SKM-1 treated with dmso at 0.1 percent for 144 hours (cell line): ENCODE results near the gene PAIP2B.
"Not testable (repeated sequence)": the region's sequence is repeated elsewhere in the genome, so short reads cannot be mapped to it uniquely, and the experiment has no call there.

Source experiments
- DNase-seq: peaks from one replicate; lab custom pipeline; 2025; ENCODE audit not compliant: unreplicated experiment; lab: John Stamatoyannopoulos, UW

The PAIP2B gene

GRCh38 chr2:71220743-71221142 lies 6.2 kb downstream of the PAIP2B start:
- no peak for DNase-seq

GRCh38 chr2:71216501-71216900 lies 10.4 kb downstream of the PAIP2B start:
- no peak for DNase-seq

- DNase-seq: no peak
Measured at GRCh38 chr2:71215447-71215846, 11.5 kb downstream of the PAIP2B start.

GRCh38 chr2:71212336-71212735 lies 14.6 kb downstream of the PAIP2B start:
- no peak for DNase-seq

DNA sequence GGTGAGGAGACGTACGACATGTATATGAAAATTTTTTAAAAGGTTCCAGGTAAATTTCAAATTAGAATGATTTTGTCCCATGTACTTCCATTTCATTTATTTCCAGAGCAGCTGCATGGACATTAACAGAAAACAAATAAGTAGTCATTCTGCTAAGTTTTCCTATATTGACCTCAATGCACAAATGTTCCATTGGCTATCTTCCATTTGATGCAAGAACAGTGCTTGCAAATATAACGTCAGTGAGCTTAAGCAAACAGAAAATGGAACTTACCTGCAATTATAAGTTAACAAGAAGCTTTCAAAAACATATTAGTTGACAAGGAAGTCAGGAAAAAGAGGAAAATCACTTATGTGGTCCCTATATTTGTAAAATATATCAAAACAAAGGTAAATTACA lies 16.6 kb downstream of the PAIP2B start:
- DNase-seq: no peak

DNA sequence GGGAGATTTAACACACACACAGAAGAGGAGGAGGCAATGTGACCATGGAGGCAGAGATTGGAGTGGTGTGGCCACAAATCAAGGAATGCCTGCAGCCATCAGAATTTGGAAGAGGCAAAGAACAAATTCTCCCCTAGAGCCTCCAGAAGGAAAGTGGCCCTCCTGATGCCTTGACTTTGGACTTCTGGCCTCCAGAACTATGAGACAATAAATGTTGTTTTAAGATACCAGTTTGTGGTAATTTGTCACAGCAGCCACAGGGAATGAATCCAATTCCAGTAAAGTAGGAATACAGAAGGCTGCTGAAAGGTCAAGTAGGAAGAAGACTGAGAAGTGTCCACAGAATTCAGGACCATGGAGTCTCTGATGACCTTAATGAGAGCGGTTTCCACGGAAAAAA lies 18.1 kb downstream of the PAIP2B start:
- DNase-seq: no peak

DNA sequence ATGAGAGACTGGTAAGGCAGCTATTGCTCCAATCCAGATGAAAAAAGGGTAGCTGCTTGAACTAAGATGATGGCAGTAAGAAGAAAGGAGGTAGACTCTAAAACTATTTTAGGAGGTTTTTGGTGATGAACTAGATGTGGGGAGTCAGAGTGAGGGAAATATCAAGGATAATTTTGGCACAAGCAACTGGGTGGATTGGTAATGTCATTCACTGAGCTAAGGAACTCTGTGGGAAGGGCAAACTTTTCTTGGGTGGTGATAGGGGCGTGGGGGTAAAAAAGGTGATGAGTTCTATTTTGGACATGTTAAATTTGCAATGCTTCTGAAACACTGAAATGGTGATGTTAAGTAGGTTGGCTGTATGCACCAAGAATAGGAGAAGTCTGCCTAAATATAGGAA lies 19.3 kb downstream of the PAIP2B start:
- DNase-seq: no peak

- DNase-seq: no peak
Measured at GRCh38 chr2:71206271-71206670, 20.6 kb downstream of the PAIP2B start.

GRCh38 chr2:71191570-71191943 lies 35.3 kb downstream of the PAIP2B start:
- DNase-seq: no peak

- DNase-seq: no peak
Measured at GRCh38 chr2:71190656-71191569, 36.0 kb downstream of the PAIP2B start.

DNA sequence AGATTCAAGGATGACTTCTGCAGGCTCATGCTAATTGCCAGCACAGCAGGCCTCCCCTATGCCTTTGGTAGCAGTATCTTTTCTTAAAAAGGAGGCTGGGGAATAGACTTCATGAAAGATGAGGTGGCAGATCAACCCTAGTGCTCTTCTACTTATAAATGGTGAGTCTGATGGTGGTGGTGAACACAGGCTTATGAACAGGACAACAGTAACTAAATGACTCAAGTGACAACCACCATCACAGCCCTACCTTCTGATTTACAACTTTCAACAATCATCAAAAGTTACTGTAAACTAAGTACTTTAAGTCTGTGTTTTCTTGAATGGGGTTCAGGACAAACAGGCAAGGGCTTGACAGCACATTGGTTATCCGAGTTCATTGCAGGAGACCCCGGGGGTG lies 39.3 kb downstream of the PAIP2B start:
- DNase-seq: no peak

- DNase-seq: no peak
Measured at GRCh38 chr2:71186973-71187372, 39.9 kb downstream of the PAIP2B start.

DNA sequence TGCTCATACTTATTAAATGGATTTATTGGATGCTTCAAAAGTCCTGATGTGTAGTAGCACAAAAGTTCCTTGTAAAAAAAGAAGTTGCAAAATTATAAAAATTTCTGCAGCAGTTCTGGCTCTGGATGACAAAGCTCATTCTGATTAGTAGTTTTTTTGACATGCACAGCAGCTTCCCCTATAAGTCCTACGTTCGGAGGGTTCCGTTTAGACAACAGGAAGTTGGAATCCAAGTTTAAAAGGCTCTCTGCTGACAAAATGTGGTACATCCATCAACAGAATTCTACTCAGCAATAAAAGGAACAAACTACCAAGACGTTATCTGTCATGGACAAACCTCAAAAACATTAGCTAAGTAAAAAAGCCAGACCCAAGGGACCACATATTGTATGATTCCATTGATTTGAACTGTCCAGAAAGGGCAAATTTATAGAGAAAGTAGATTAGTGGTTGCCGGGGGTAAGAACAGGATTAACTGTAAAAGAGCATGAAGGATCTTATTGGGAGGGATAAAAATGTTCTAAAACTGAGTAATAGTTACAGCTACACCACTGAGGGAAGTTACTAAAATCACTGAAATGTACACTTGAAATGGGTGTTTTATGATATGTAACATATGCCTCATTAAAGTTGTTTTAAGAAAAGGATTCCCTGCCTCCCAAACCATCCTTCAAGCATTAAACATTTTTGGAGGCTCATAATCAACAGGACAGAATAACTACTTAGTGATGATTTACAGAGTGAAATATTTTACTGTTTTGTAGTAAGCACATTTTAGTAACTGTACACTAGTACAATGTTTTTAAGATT lies 43.4 kb downstream of the PAIP2B start:
- DNase-seq: not testable (repeated sequence)

DNA sequence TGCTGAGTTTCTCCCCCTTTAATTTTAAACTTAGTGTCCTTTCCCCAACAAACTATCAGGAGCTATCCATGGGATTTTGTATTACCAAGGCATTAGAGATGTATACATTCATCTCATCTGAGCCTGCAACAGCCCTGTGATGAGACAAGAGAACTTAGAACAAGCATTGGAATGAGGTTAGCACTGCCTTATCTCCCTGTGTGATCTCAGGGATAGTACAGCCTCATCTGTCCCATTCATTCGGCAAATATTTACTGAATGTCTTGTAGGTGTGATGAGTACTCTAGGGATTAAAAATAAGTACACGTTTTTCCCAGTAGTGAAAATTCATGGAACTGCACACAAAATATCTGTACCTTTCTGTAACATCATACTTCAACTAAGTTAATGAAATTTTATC lies 45.6 kb downstream of the PAIP2B start:
- DNase-seq: no peak

GRCh38 chr2:71178836-71179235 lies 48.1 kb downstream of the PAIP2B start:
- not testable (repeated sequence) for DNase-seq

DNA sequence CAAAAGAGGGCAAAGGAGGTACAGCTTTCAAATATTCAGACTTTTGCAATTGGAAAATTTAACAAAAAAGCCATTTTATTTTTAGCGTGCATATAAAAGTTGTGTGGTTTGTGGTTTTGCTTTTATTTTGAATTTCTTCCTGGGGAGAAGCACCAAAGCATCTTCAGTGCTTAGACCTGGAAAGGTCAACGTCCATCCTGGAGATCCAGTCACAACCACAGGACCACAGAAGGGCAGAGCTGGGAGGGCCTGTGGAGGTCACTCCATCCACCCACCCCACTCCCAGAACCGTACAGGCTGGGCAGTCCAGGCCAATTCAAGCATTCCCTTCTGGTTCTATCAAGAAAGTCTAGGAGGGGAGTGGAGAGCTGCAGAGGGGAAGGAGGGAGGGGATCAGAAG lies 52.7 kb downstream of the PAIP2B start:
- DNase-seq: no peak

DNA sequence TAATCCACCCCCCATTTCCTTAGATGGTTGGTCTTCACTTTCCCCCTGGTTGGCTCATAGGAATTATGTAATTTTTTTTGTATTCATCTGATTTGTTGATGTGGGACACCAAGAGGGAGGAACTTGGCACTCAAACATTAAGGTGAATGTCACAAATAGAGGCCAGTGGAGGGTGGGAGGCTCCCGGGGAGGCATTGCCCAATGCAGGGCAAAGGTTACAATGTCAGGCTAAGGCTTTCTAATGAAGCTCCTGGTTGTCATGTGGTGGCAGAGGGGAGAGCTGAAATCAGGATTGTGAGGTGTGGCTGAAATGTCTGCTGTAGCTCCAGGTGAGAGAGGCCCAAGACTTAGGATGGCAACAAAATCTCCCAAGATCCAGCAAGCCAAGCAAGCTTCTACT lies 53.8 kb downstream of the PAIP2B start:
- no peak for DNase-seq

DNA sequence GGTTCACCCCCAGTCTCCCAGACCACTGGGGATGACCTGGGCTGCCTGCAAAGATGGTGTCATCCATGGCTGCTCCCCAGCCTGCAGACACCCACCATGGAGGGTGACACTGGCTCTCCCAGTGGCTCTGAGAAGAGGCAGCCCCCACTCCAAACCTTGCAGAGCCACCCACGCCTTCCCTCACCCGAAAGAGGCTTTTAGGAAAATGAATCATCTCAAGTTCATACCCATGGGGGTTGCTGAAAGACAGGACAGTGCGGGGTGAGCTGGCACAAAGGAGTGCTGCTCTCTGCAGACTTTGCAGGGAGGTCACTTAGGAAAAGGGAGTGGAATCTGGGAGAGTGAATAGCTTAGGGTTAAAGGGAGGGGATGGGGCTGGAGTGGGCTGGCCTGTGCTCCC lies 60.1 kb downstream of the PAIP2B start:
- DNase-seq: no peak

- peak; percentile 34 for DNase-seq
Measured at GRCh38 chr2:71157124-71157793, 69.6 kb downstream of the PAIP2B start.

DNA sequence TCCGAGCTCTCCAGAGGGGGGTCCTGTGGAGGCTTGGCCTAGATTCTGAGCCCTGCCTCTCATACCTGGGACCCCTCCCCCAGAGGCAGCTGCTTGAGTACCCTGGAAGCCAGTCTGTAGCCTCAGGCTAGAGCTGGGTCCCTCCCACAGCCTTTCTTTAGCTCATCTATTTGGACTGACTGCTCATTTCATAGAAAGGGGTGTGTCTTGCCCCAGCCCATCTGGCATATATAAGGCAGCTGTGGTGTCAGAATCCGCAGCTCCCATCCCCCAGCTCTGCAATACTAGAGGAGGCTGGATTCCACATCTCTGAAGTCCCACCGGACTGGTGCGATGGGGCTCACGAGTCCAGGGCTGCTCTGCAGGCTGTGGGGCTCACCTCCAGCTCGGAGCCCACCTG lies 70.3 kb downstream of the PAIP2B start:
- DNase-seq: no peak

- DNase-seq: no peak
Measured at GRCh38 chr2:71155846-71156245, 71.1 kb downstream of the PAIP2B start.

DNA sequence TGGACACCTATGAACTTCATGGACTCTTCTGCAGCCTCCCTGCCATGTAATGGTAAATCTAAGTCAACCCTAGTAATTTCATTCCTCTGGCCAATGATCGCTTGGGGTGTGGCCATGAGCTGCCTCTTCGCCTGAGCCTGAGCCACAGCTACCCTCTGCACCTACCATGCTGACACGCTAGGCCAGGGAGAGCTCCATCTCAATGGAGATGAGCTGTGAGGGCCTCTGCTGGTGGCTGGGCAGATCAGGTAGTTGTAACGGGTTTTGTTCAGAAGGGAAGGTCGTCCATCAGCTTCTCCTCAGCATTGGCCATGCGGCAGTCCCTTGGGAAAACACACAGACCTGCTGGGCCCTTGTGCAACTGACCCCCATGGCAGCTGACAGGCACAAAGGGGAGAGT lies 72.1 kb downstream of the PAIP2B start:
- DNase-seq: peak; percentile 27
